RWPE2 (cell line): Measurements from ENCODE around the gene ITPKC.

ENCODE experiments used
- ATAC-seq: fragments of 200-7000 bp; cut with Tn5 transposase; 3 replicates; pipeline ENCODE4 v1.9.1; 2021; ENCODE audit warnings: low read depth
- DNase-seq: peaks from one replicate; pipeline ENCODE4 v3.0.0-alpha.2; 2020; ENCODE audit warnings: low spot score
- H3K27ac ChIP-seq: fragments of 450-650 bp; 2 replicates; pipeline ENCODE4 v1.5.1; 2017; ENCODE audit warnings: mild to moderate bottlenecking; ENCODE audit not compliant: poor library complexity, severe bottlenecking
- H3K27me3 ChIP-seq: fragments of 250-450 bp; sonication (Bioruptor Pico); 2 replicates; pipeline ENCODE4 v1.5.1; 2021; ENCODE audit warnings: mild to moderate bottlenecking, moderate library complexity; ENCODE audit not compliant: insufficient read depth, poor library complexity, severe bottlenecking
- H3K36me3 ChIP-seq: fragments of 250-450 bp; sonication (Bioruptor Pico); 2 replicates; pipeline ENCODE4 v1.5.1; 2020; ENCODE audit warnings: low read depth, mild to moderate bottlenecking, moderate library complexity
- H3K4me1 ChIP-seq: fragments of 250-450 bp; sonication (Bioruptor Pico); 2 replicates; pipeline ENCODE4 v1.5.1; 2021; ENCODE audit warnings: mild to moderate bottlenecking, moderate library complexity; ENCODE audit not compliant: insufficient read depth, poor library complexity, severe bottlenecking
- H3K4me3 ChIP-seq: fragments of 250-450 bp; sonication (Bioruptor Pico); 2 replicates; pipeline ENCODE4 v1.5.1; 2021; ENCODE audit warnings: mild to moderate bottlenecking, moderate library complexity; ENCODE audit not compliant: severe bottlenecking
- H3K9me3 ChIP-seq: fragments of 250-450 bp; sonication (Bioruptor Pico); 2 replicates; pipeline ENCODE4 v1.5.1; 2021; ENCODE audit warnings: mild to moderate bottlenecking, moderate library complexity; ENCODE audit not compliant: severe bottlenecking
- TF ChIP-seq, protein P1 (sequence below): fragments of 450-650 bp; IDR thresholded peaks from one replicate; pipeline ENCODE4 v1.5.1; 2017; ENCODE audit warnings: mild to moderate bottlenecking, moderate library complexity; ENCODE audit not compliant: poor library complexity, severe bottlenecking

The ITPKC gene

GRCh38 chr19:40700083-40700482 lies 16.8 kb upstream of the ITPKC start:
- H3K36me3 ChIP-seq = peaks cover 38% of the 10 kb centered on the region
- TF ChIP-seq, protein P1, sequence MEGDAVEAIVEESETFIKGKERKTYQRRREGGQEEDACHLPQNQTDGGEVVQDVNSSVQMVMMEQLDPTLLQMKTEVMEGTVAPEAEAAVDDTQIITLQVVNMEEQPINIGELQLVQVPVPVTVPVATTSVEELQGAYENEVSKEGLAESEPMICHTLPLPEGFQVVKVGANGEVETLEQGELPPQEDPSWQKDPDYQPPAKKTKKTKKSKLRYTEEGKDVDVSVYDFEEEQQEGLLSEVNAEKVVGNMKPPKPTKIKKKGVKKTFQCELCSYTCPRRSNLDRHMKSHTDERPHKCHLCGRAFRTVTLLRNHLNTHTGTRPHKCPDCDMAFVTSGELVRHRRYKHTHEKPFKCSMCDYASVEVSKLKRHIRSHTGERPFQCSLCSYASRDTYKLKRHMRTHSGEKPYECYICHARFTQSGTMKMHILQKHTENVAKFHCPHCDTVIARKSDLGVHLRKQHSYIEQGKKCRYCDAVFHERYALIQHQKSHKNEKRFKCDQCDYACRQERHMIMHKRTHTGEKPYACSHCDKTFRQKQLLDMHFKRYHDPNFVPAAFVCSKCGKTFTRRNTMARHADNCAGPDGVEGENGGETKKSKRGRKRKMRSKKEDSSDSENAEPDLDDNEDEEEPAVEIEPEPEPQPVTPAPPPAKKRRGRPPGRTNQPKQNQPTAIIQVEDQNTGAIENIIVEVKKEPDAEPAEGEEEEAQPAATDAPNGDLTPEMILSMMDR = no peak
- H3K27ac ChIP-seq = no peak overlapping the region
- H3K27me3 ChIP-seq = no peaks in the 10 kb centered on the region
- ATAC-seq = no peak
- no peak for DNase-seq
- no peaks in the 10 kb centered on the region for H3K4me1 ChIP-seq
- H3K4me3 ChIP-seq = no peak overlapping the region
- H3K9me3 ChIP-seq = no peaks in the 10 kb centered on the region

DNA sequence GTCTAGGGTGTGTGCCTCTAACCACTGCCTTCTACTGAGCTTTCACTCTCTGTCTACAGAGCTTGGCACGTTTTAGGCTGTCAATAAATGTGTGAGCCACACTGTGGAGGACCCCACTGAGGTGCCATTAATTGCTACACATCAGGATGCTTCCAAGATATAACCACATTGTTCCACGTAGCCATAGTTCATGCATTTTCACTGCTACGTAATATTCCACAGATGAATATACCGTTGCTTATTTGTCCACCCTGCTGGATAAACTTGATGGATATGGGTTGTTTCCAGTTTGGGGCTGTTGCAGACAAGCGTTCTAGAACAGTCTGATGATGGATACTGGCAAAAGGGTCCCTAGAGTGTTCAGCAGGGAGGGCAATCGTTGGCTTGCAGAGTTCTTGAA lies 15.2 kb upstream of the ITPKC start:
- Histone ChIP-seq H3K4me3 (no peak overlapping the region), H3K9me3 (no peaks in the 10 kb centered on the region), H3K36me3 (peaks cover 43% of the 10 kb centered on the region), H3K27me3 (no peaks in the 10 kb centered on the region), H3K4me1 (no peaks in the 10 kb centered on the region), H3K27ac (no peak overlapping the region)
- DNase-seq (no peak), ATAC-seq (no peak)
- TF ChIP-seq, protein P1 = no peak

DNA sequence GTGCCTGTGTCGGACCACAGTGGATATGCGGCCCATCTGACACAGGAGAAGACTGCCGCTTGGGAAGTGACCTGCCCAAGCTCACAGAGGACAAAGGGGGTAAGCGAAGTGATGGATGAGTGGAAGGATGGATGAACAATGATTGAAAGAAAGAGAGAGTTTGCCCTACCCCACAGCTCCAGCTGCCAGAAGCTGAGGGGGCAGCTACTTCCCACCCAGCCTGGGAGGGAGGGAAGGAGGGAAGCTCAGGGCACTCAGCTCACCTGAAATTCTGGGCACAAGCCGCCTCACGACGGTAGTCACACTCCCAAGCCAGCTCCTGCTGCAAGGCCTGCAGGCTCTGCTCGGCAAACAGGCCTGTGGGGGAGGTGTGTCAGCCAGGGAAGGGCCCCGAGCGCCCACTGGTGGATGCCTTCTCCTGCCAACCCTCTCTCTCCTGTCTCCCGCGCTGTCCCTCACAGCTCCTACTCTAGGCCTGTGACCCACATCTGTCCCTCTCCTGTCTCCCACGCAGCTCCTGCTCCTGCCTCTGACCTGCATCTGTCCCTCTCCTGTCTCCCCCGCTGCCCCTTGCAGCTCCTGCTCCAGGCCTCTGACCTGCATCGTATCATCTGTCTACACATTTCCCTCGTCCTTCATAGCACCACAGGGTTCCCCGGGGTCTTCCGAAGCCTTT lies 14.4 kb upstream of the ITPKC start:
- TF ChIP-seq, protein P1 = no peak
- no peak overlapping the region for H3K27ac ChIP-seq
- H3K4me3 ChIP-seq = no peak overlapping the region
- DNase-seq (no peak), ATAC-seq (peak; percentile 35; the same call in 1 of the 3 replicates)
- no peaks in the 10 kb centered on the region for H3K4me1 ChIP-seq
- peaks cover 47% of the 10 kb centered on the region for H3K36me3 ChIP-seq
- H3K9me3 ChIP-seq = no peaks in the 10 kb centered on the region
- H3K27me3 ChIP-seq = no peaks in the 10 kb centered on the region

DNA sequence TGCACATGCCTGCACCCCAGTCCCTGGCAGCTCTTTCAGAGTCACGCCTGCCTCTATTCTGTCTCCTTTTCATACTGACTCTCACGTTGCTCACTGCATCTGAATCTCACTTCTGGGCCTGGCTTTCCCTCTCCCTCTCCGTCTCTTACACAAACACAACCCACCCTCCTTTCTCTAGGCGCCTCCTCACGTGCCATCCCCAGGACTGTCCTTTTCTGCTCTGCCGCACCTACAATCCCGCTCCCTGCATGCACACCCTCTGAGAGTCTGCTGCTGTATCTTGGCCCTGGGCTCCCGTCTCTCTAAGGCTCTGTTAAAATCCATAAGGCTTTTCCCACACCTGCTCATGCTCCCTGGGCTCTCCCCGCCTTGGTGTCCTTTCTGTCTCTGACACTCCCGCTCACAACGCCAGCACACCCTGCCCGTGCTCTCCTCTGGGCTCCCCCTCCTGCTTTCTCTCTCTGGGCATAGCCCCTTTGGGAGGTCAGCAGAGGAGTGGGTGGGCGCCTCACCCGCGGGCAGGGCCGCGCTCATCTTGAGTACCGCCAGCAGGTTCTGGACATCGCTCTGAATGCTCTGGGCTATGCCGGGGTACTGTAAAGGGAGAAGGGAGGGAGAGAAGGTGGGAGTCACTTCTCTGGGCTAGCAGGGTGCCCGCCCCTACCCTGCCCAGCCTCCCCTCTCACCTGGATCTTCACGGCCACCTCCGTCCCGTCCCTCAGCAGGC lies 13.7 kb upstream of the ITPKC start:
- Histone ChIP-seq H3K27ac (no peak overlapping the region), H3K4me1 (no peaks in the 10 kb centered on the region), H3K36me3 (peaks cover 54% of the 10 kb centered on the region), H3K27me3 (no peaks in the 10 kb centered on the region), H3K9me3 (no peaks in the 10 kb centered on the region), H3K4me3 (no peak overlapping the region)
- TF ChIP-seq, protein P1 = no peak
- DNase-seq = no peak
- no peak for ATAC-seq
